WERI-Rb-1 (cell line): Measurements from ENCODE around the gene NBL1.
"Not testable (repeated sequence)": the region's sequence is repeated elsewhere in the genome, so short reads cannot be mapped to it uniquely, and the experiment has no call there.

Experiments used
- DNase-seq: peaks from one replicate; pipeline ENCODE4 v3.0.0-alpha.2; 2020
- H3K27ac ChIP-seq: fragments of 250-450 bp; sonication (Bioruptor Pico); 2 replicates; pipeline ENCODE4 v1.5.1; 2020; ENCODE audit warnings: mild to moderate bottlenecking, moderate library complexity
- H3K27me3 ChIP-seq: fragments of 250-450 bp; sonication (Bioruptor Pico); 2 replicates; pipeline ENCODE4 v1.5.1; 2021; ENCODE audit warnings: mild to moderate bottlenecking, low read depth, moderate library complexity; ENCODE audit not compliant: insufficient read depth, severe bottlenecking
- H3K36me3 ChIP-seq: fragments of 250-450 bp; sonication (Bioruptor Pico); 2 replicates; pipeline ENCODE4 v1.5.1; 2020; ENCODE audit warnings: mild to moderate bottlenecking, moderate library complexity
- H3K4me3 ChIP-seq: 2 replicates; pipeline ENCODE4 v1.5.1; 2011; ENCODE audit warnings: low read depth, mild to moderate bottlenecking, control low read depth, low read length
- H3K9me3 ChIP-seq: fragments of 250-450 bp; sonication (Bioruptor Pico); 2 replicates; pipeline ENCODE4 v1.5.1; 2021; ENCODE audit warnings: mild to moderate bottlenecking, moderate library complexity; ENCODE audit not compliant: severe bottlenecking
- TF ChIP-seq, protein P1 (sequence below): IDR thresholded peaks from 2 replicates; pipeline ENCODE4 v1.5.1; 2011; ENCODE audit warnings: low read depth, mild to moderate bottlenecking, control low read depth, inconsistent platforms, low read length

Gene NBL1

DNA sequence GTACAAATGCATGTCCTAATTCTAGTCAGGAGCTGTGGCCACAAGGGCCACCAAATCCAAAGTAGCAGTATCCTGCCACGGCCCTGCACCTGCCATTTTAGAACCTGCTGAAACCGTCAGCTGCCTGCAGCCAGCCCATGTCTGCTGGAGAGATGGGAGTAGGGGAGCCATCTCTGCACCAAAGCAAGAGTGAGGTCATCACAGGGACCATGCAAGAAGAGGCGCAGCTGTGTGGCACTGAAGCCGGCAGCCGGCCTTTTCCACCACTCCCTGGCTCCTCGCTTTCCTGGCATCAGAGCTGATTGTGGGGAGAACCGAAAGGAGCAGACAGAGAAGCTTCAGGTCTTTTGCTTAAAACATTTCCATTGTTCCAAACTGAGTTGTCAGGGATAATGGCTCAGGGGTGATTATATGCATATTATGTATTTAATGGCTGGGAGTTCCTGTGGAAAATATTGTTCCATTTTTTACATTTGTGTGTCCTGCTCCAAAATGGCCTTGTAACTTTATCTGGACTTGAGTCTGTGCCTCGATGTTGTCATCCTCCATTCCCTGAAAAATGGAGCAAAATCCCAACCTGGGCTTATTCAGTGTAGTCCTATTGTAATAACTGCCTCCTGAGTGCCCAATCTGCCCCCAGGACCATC, 18.7 kb upstream of the NBL1 start:
- DNase-seq = no peak
- Histone ChIP-seq H3K27ac (no peak overlapping the region), H3K27me3 (no peaks in the 10 kb centered on the region), H3K9me3 (no peaks in the 10 kb centered on the region), H3K4me3 (no peak overlapping the region), H3K36me3 (peaks cover 45% of the 10 kb centered on the region)
- TF ChIP-seq, protein P1, sequence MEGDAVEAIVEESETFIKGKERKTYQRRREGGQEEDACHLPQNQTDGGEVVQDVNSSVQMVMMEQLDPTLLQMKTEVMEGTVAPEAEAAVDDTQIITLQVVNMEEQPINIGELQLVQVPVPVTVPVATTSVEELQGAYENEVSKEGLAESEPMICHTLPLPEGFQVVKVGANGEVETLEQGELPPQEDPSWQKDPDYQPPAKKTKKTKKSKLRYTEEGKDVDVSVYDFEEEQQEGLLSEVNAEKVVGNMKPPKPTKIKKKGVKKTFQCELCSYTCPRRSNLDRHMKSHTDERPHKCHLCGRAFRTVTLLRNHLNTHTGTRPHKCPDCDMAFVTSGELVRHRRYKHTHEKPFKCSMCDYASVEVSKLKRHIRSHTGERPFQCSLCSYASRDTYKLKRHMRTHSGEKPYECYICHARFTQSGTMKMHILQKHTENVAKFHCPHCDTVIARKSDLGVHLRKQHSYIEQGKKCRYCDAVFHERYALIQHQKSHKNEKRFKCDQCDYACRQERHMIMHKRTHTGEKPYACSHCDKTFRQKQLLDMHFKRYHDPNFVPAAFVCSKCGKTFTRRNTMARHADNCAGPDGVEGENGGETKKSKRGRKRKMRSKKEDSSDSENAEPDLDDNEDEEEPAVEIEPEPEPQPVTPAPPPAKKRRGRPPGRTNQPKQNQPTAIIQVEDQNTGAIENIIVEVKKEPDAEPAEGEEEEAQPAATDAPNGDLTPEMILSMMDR = no peak

DNA sequence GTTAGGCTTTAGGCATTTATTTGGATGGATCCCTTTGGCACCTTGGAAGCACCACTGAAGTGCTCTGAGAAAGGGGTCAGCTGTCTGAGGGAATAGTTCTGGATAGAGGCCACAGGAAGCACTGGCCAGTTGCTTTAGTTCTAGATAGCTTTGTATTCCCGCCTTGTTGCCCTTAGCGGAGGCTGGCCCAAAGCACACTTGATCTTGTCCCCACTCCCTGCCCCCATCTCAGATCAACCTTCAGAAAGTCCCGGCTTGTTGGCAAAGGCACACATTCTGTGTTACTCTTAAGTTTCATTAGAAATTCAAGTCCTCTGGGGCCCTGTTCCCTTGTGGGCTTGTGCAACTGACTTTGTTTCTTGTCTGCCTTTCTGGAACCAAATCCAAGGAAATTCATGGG, 15.2 kb upstream of the NBL1 start:
- Histone ChIP-seq H3K4me3 (no peak overlapping the region), H3K27ac (no peak overlapping the region), H3K36me3 (peaks cover 36% of the 10 kb centered on the region), H3K9me3 (no peaks in the 10 kb centered on the region), H3K27me3 (no peaks in the 10 kb centered on the region)
- no peak for DNase-seq
- TF ChIP-seq, protein P1 = no peak

DNA sequence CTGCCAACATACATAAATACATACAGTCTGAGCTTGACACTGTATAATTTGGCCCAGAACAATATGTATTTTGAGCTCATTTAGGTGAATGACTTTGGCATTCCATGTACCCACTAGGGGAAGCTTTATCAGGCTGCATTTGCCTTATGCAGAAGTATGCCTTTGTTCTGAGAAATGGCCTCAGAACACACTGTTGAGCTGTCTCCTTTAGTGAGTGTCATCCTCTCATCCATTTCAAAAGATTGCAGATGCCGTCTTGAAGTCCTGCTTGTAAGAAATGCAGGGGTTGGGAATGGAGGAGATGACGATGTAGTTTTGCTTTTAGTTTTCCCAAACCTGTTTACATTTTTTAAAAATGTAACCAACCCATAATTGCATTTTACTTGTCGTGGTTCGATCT, 14.8 kb upstream of the NBL1 start:
- Histone ChIP-seq H3K27ac (no peak overlapping the region), H3K27me3 (no peaks in the 10 kb centered on the region), H3K9me3 (no peaks in the 10 kb centered on the region), H3K4me3 (no peak overlapping the region), H3K36me3 (peaks cover 31% of the 10 kb centered on the region)
- DNase-seq = no peak
- TF ChIP-seq, protein P1 = no peak

DNA sequence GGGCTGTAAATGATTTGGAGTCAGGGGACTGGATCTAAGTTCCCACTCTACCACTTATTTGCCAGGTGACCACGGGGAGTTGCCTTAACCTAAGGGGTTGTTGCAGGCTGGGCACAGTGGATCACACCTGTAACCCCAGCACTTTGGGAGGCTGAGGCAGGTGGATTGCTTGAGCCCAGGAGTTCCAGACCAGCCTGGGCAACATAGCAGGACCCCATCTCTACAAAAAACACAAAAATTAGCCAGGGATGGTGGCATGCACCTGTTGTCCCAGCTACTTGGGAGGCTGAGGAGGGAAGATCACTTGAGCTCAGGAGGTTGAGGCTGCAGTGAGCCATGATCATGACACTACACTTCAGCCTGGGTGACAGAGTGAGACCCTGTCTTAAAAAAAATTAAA, 13.9 kb upstream of the NBL1 start:
- not testable (repeated sequence) for H3K27ac ChIP-seq, H3K27me3 ChIP-seq, DNase-seq, H3K9me3 ChIP-seq, H3K4me3 ChIP-seq
- H3K36me3 ChIP-seq = peaks cover 22% of the 10 kb centered on the region

DNA sequence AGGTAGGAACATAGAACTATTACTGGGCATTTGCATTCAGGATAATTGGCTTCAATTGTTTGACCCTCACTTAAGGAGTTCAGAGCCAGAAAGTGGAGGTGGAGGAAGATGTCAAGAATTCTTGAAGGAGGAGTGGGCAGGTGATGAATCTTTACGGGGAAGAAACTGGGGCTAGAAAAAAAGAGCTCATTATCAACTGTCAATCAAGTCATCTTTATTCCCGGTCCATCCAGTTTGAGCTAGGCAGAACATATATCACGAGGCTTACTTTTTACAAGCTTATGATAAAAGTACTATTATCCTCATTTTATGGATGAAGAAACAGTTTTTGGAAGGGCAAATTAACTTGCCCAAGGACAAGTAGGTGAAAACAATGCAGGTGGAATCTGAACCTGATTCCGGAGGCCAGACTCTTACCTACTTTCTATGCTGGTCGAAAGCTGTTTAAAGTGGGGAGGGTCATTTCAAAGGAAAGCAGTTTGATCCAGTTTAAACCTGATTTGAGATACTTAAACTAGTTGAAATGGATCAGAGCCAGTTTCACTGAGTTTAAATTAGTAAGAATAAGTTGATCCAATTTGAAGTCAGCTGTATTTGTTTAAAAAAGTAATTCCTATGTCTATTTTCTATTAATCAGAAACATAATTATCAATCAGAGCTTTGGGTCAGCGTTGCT, 13.3 kb upstream of the NBL1 start:
- H3K27me3 ChIP-seq = no peaks in the 10 kb centered on the region
- TF ChIP-seq, protein P1 = no peak
- no peaks in the 10 kb centered on the region for H3K9me3 ChIP-seq
- H3K27ac ChIP-seq = no peak overlapping the region
- H3K4me3 ChIP-seq = no peak overlapping the region
- H3K36me3 ChIP-seq = peaks cover 19% of the 10 kb centered on the region
- DNase-seq = no peak

DNA sequence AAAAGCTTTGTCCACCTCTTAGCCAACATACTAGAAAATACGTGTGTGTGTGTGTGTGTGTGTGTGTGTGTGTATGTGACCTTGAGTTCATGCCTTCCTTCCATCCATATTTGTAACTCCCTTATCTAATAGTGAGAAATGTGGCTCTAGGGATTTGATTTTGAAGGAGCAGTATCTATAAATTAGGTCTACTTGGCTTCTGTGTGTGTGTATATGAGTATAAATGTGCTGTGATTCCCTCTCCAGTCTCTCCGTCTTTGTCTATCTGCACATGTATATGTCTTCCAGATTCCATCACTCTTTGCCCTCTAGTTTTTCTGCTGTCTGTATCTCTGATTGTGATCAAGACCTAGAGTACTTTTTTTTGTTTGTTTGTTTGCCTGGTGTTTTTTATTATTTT, 11.9 kb upstream of the NBL1 start:
- Histone ChIP-seq H3K27ac (no peak overlapping the region), H3K9me3 (no peaks in the 10 kb centered on the region), H3K4me3 (no peak overlapping the region), H3K36me3 (peaks cover 7% of the 10 kb centered on the region), H3K27me3 (no peaks in the 10 kb centered on the region)
- TF ChIP-seq, protein P1 = no peak
- no peak for DNase-seq
